ENCODE data around the gene SRGAP2.
"Not testable (repeated sequence)": the region's sequence is repeated elsewhere in the genome, so short reads cannot be mapped to it uniquely, and the experiment has no call there.

The SRGAP2 gene

DNA sequence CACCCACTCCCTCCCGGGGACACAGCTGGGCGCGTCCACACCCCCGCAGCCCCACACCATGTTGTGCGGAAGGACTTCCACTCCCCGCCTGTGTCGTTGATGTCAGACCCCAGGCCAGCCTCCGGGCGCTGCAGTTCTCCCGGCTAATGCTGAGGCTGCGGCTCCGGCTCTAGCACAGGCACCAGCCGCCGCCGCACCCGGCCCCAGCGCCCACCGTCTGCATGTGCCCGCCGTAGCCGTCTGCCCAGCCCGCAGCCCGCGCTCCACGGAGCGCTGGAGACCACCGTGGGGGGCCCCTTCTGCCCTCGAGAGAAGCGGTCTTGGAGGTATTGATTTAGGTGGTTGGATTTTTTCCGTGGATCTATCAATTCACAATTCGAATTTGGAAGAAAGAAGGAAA is 2.2 kb downstream of the SRGAP2 start:
- DNase-seq (ENCODE audit: low read depth), result peak; percentile 0

DNA sequence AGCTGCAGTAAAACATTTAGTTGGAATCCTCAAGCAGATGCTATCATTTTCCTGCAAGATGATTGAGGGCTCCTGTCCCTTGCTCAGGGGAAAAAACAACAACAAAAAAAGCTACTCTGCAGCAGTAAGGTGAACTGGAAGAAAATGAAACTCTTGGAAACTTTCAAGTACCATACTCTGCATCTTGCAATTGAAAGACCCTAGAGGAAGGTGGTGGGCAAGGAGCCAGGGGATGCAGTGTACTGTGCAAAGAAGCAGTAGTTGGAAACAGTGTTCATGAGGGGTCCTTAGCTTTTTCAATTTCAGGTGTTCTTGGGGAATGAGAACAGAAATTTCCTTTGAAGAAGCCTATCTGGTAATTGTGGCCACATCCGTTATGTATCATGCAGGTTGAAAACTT is 7.5 kb downstream of the SRGAP2 start:
- DNase-seq (ENCODE audit: low read depth), result not testable (repeated sequence)

DNA sequence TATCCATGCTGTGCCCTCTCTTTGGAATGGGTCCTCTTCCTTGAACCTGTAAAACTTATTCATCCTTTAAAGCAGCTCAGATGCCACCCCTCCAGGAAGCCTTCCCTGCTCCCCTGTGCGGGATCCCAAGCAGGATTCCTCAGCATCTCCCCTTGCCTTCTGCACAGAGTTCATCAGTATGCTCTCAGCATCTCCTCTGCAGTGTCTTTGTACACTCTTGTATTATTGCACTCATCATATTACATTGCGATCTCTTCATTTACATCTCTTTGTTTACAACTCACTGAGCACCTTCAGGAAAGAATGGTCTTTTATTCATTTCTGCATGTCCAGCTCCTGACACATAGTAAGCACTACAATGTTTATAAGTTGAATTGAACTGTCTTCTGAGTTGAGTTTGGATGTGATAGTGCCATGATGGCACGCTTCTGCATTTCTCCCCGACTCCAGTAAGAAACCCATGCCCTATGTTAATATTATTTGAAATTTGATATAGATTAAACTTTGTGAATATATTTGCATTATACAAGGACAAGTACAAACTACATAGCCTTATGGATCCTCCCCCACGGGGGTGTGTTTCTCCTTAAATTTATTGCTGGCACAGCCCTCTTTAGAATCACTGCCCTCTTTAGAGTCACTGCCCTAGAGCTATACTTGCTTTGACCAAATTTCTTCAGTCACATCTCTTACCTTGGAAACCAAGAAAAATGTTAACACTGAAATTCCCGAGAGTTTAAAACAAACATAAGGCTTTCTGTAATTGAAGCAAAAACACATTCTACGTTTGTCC is 12.5 kb downstream of the SRGAP2 start:
- DNase-seq (ENCODE audit: low read depth), result not testable (repeated sequence)

DNA sequence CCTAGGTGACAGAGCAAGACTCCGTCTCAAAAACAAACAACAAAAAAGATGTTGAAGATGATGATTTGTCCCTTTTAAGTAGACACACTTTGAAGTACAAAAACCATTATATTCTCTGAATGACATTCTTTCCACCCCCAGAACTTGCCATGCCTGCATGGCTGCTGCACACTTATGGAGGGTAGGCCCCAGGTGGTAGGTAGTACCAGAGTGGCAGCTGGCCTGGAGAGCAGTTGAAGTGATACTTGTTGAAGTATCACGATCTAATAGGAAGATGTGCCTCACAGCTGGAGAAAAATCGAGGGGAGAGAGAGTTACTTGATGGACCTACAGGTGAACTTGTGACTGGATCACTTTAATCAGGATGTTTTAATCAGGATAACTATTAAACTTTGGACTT is 14.9 kb downstream of the SRGAP2 start:
- not testable (repeated sequence) for DNase-seq (ENCODE audit: low read depth)

DNA sequence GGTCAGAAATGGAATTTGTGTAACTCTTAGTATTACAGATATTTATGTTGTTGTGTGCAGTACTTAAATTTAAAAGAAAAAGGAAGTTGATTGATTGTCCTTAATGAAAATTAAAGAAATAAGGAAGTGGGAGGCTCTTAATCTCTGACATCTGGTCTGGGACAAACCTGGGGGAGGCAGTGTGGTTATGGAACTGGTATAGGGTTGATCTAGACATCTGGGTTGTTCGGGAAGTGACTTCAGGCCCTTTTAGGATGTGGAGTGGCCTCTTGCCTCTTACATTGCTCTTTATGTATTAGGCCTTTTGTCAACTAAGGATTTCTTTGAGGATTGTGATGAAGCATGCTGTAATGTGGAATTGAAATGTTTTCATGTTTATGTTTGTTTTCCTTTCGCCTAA is 15.4 kb downstream of the SRGAP2 start:
- DNase-seq (ENCODE audit: low read depth), result not testable (repeated sequence)

DNA sequence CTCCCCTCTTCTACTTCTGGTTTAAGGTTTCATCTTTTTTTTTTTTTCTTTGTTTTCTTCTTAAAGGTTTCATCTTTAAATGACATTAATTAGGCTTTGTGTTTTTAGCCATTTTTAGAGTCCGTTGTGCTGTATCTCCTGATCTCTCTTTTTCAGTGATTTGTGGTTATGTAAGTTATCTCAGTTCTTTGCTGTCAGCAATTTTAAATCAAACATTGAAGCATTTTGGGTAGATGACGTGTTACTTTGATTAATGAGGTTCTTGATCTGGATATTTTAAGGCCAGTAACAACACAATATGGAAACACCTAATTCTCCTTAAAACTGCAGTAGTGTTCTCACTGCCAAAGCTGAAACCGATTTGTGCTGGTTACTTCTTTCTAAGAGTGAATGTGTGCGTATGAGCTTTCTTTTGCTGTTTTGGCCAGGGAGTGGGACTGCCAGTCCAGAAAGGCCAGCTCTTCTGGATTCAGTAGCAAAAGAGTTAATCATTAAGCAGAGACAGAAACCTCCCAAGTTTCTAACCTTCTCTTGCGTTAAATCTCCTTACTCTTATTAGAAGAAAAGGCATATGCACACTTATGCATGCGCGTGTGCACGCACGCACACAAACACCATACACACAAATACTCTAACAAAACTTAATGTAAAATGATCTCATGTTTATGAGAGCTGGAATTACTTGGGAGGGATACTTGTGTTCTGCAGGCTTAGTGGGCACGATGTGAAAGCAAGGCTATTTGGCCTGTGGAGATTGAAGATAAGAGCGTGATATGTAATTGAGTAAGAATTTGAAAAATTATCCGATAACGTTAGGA is 16.4 kb downstream of the SRGAP2 start:
- not testable (repeated sequence) for DNase-seq (ENCODE audit: low read depth)

DNA sequence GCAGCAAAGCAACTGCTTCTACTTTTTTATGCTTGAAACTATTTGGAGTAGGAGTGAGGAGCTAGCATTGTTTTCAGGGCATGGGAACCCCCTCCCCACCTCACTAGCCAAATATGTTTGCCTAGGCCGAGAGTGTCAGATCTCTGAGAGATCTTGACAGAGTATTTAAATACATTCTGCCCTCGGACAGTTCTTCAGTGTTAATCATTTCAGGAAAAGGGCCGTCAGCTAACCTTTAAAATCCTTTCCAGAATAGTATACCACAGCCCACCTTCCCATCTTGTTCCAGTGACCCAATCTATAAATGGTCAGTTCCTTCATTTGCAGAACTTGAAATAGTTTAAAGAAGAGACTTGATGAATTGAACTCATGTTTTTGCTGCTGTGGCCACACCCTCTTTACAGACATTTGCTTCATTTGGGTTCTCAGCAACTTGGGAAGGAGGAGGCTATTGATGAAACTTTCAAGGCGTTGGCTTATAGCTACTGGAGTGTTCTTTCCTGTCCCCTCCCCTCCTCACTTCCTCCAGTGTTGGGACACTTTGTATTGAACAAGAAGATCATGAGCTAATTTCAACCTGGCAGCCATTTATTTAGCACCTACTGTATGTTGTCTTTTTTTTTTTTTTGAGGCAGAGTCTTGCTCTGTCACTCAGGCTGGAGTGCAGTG is 17.1 kb downstream of the SRGAP2 start:
- not testable (repeated sequence) for DNase-seq (ENCODE audit: low read depth)

DNA sequence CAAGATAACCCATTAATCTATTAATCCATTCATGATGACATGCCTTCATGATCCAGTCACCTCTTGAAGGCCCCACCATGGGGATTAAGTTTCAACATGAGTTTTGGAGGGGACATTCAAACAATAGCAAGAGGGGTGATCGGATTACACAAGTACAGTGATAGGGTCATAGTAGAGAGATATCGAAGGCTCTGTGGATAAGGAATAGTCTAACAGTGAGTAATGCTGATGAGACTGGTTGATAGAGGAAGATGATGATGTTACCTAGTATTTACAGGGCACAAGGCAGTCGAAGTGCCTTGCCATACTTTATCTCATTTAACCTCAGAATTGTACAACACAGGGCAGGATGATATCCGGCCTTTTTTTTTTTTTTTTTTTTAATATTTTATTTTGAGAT is 18.2 kb downstream of the SRGAP2 start:
- DNase-seq (ENCODE audit: low read depth), result not testable (repeated sequence)

DNA sequence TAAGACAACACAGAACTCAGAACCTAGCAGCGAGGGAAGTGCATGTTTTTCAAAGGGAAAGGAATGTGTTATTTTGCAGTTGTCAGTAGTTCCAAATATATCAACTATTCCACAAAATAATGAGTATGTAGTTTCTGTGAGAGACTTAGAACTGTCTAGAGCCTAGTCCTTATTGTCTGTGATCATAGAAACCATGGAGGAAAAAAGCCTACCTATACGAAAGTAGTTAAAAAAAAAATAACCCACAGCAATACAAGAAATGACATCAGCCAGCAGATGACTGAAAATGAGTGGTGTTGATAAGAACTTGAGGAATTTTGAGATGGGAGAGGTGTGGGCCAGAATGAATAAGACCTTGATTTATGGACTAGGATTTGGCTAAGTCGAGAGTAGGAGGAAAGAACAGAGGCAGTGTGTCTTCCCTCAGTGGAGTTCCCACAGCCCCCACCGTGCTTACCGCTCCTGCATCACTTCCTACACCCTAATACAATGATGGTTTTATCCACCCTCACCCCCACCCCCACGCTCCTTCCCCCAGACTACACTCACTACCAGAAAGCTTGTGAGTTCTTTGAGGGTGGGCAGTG is 20.9 kb downstream of the SRGAP2 start:
- not testable (repeated sequence) for DNase-seq (ENCODE audit: low read depth)

DNA sequence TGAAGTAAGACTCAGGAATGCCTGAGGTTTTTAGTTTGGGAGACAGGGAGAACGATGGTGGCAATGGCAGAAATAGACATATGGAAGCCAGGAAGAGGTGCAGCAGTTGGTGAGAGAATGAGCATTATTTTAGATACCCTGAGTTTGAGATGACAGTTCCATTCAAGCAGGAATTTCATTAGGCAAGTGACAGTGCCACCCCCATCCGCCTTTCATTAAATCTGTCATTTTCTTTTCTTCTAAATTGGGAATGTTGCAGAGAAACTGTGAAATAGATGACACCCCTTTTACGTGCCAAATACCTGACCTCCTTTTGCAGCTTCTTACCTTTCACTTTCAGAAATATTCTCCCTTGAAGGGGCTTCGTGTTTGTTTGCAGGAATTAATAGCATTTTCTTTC is 22.0 kb downstream of the SRGAP2 start:
- DNase-seq (ENCODE audit: low read depth), result not testable (repeated sequence)

DNA sequence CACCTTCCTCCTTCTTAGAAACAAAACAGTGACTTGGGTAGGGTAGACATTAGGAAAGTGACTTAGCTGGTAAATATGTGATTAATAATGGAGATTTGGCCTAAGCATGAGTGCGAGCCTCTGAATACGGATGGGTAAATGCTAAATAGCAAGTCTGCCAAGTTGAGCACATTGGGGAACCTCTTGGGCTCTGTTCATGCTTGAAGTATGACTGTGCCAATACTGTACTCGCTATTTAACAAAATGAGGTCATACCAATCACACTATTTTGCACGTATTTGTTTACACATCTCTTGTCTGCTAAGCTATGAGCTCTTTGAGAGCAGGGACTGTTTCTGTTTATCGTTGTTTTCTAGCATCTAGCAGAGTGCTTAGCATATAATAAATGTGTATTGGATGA is 23.5 kb downstream of the SRGAP2 start:
- DNase-seq (ENCODE audit: low read depth), result not testable (repeated sequence)

DNA sequence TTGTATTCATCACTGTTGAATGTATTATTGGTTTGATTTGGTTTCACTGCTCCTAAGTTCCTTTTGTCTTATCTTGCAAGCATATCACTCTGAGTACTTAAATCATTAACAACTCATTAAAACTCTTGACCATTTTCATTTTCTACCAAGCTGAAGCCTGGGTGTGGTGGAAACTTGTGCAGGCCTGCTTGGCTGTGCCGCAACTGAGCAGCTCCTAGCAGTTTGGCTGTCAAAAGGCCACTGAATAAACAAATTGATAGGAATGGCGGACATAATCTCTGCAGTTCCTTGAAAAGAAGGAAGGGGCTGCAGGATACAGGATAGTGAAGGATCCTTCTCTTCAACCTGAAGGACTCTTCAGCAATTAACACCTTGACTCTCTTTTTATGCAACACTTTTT is 25.9 kb downstream of the SRGAP2 start:
- not testable (repeated sequence) for DNase-seq (ENCODE audit: low read depth)

DNA sequence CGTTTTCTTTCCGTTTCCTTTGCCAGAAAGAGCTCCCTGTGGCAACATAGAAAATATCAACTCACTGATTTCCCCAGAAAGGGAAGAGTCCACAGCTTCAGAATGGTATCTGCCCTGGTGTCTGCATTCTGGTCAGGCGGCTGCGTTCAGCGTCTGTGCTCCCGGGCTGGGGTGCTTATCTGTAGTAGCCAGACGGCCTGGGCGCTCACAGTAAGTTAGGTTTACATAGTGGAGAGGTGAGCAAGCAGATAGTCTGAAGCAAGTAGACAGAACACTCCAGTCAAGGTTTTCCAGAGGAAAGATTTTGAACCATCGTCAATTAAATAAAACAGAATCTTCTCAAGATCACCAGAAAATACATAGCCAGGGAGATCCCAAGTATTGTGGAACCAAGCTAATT is 28.6 kb downstream of the SRGAP2 start:
- not testable (repeated sequence) for DNase-seq (ENCODE audit: low read depth)

DNA sequence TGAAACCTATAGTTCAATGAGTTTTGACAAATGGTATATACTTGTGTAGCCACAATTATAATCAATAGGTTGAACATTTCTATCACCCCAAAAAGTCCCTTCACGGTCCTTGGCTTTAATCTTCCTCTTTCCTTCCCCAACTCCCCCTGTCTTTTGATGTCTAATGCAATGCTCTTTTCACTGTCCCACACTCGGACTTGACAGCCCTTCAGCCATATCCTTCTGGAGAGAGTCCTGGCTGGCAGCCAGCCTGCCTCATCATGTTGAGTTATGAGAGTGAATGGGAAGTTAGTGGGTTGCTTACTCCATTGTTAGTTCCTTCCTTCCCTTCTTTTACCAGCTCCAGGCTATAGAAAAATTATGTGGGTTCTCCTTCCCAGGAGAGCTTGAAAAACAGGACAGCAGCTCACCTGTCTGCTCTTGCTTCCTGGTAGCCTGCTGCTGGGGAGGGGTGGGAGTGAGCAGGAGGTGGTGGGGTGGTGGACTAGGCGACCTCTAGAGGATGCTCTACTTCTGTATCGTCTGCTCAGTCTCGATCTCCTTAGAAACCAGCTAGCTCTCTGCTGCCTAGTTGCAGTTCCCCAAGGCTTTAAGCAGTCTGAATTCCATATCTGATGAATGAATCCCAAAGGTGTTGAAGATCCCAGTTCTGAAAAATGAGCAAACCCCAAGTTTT is 29.8 kb downstream of the SRGAP2 start:
- not testable (repeated sequence) for DNase-seq (ENCODE audit: low read depth)

DNA sequence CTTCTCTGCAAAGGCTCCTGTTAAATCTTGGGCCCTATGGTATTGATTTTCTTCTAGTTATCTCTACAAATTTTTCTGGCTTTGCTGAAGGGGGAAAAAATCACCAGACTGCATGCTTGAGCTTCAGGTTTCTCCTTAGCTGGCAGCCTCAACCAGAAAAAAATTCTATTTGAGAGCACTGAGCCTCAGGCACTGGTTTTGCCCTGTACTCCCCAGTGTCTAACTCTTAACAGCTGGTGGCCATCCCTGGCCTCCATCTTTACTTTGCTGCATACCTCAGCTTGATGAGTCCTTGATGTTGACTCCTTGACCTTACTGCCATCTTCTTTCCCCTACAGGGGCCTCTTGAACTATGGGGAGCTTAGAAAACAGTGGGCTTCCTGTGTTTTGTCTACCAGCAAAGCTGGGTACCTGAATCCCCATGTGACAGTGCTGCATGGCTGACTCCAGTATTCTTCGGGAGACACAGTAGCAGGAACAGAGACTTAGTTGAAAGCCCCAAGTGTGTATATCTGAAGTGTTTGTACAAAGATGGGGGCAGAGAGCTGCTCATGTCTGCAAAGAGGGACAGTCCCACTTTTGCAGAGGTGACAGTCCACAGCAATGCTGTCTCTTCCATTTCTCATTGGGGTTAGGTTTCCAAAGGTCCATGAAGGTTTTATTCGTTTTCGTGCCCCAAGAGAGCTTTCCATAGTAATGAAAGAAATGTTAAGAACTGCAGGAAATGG is 31.0 kb downstream of the SRGAP2 start:
- not testable (repeated sequence) for DNase-seq (ENCODE audit: low read depth)

DNA sequence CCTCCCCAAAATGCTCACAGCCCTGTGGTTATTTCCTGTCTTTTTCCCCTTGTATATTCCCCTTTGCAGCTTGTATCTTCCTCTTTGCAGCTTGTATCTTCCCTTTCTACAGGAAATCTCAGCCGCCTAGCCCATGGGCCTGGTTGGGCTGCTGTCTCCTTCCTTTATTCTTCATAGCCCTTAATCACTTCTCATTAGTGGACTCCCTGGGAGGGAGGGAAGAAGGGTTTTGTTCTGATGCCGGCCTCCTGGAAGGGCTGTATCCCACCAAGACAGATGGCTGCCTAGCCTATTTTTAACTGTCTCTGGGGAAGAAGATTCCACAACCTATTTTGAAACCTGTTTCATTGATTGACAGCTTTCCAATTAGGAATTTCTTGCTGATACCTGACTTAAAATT is 31.8 kb downstream of the SRGAP2 start:
- not testable (repeated sequence) for DNase-seq (ENCODE audit: low read depth)

DNA sequence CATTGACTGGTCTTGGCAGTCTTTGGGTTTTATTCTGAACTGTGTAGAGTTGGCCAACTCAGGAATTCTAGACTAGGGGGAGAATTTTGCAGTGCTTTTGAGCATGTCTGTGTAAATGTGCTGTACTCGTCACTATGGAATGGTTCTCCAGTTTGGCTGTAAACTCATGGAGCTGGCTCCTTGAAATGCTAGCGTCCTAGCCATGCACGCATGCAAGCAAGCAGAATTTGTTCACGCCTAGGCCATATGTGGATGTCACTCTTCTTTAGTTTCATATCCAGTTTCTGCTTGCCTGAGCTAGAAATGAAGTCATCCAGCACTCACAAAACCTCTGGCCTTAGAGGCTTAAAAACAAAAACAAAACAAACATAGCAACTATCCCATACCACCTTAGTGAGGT is 36.9 kb downstream of the SRGAP2 start:
- DNase-seq (ENCODE audit: low read depth), result not testable (repeated sequence)

DNA sequence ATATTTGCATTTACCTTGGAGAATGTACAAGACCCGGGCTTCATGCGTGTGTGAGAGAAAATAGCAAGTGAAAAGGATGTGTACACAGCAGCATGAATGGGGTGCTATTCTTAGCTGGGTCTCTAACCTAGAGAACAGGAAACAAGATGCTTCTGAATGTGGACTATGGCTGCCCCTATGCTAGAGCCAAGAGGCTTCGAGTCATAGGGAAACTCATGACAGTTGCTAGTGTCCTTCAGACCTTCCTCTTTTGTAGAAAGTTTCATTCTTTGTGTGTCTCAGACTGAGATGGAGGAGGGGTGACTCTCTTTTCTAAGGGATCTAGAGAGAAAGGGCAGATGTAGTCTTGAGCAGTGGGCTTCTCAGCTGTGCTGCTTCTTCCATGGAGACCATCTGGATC is 40.0 kb downstream of the SRGAP2 start:
- DNase-seq (ENCODE audit: low read depth), result not testable (repeated sequence)

DNA sequence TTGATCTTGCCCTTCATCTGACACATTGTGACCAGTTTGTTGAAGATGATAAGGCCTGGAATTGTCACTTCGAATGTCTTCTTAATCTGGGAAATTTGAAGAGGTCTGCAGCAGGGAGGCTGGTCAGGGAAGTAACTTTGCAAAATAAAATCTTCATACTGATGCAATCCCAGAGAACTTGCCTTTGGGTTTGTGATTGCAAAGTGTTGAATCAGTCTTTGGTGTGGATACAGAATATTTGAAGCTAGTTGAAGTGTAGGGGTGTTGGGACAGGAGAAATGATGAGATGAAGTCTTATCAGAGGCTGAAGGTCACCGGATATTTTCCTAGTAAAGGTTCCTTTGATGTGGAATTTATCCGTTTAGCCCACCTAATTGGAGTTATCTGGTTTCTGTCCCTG is 42.1 kb downstream of the SRGAP2 start:
- DNase-seq (ENCODE audit: low read depth), result not testable (repeated sequence)

DNA sequence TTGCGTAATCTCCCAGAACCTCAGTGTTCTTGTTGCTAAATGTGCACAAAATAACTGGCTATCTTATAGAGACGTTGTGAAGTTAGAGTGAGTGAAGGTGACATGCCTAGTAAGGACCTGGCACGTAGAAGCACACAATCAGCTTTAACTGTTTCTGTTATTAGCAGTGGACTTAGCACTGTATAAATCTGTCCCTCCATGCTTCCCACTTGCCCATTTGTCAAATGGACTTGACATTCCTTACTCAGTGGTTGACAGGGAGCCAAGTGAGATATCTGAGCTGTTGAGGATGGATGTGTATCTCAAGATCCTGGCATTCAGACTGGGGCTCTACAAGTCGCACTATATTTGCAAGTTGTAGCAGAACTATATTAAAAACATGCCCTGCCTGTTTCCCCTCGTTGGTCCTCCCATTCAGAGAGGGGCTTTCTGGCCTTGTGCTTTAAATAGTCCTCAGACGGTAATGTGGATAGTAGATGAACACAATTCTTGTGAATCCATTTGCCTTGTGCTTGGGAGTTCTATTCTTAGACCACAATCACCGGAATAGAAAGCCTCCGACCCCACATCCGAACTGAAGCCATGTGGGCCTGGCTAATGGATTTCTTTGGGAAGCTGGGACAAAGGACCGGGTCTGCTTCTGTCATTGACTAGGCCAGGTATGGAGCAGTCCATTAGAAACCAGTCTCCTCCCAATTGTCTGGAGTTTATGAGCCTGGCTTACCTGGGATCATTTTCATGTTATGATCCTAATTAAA is 43.0 kb downstream of the SRGAP2 start:
- DNase-seq (ENCODE audit: low read depth), result not testable (repeated sequence)

All from activated gamma-delta T cell treated with anti-CD3 and anti-CD28 coated beads, Interleukin-2, amount 50 U/mL, for 16 hours (primary cell).